MCF 10A (cell line): ENCODE data around the gene PRPS1. TPM values are rescaled to one million over a fixed set of nuclear protein-coding genes. Genes with fewer than 3 reads are reported as not detected.
"Not testable (repeated sequence)": the region's sequence is repeated elsewhere in the genome, so short reads cannot be mapped to it uniquely, and the experiment has no call there.

Experiments used
- BruUV-seq: library from RNA; stranded (reverse); fragments of 400-500 nt; replicated peaks from 2 replicates; lab custom pipeline; 2021; lab: Mats Ljungman, UMichigan
- CTCF ChIA-PET: fragments of 300-600 bp; sonication (Branson Sonifier 250); formaldehyde crosslinking; extraction: SDS; loops from one replicate; lab custom pipeline; 2021; ENCODE audit warnings: antibody characterized with exemption, inconsistent platforms; lab: Yijun Ruan, JAX
- POLR2A ChIA-PET: fragments of 300-600, 350-650 bp; sonication (Branson Sonifier 250); formaldehyde crosslinking; extraction: SDS; loops from one replicate; lab custom pipeline; 2020; ENCODE audit warnings: antibody characterized with exemption, inconsistent platforms; lab: Yijun Ruan, JAX
- DNase-seq: peaks from one replicate; pipeline ENCODE4 v3.0.0-alpha.2; 2018; ENCODE audit not compliant: unreplicated experiment
- H3K27ac Mint-ChIP-seq: one replicate; pipeline ENCODE4 v1.8.0; 2022; ENCODE audit warnings: mild to moderate bottlenecking, low read depth, mixed read lengths; ENCODE audit not compliant: unreplicated experiment
- H3K27me3 Mint-ChIP-seq: one replicate; pipeline ENCODE4 v1.8.0; 2022; ENCODE audit warnings: mixed read lengths; ENCODE audit not compliant: insufficient read depth, unreplicated experiment
- H3K36me3 Mint-ChIP-seq: one replicate; pipeline ENCODE4 v1.8.0; 2022; ENCODE audit warnings: mild to moderate bottlenecking, moderate library complexity, mixed read lengths; ENCODE audit not compliant: insufficient read depth, unreplicated experiment
- H3K4me1 Mint-ChIP-seq: one replicate; pipeline ENCODE4 v1.8.0; 2022; ENCODE audit warnings: mixed read lengths; ENCODE audit not compliant: insufficient read depth, unreplicated experiment
- H3K4me3 Mint-ChIP-seq: one replicate; pipeline ENCODE4 v1.8.0; 2022; ENCODE audit warnings: mild to moderate bottlenecking, moderate library complexity, mixed read lengths; ENCODE audit not compliant: unreplicated experiment
- H3K9me3 Mint-ChIP-seq: one replicate; pipeline ENCODE4 v1.8.0; 2022; ENCODE audit warnings: mixed read lengths; ENCODE audit not compliant: unreplicated experiment
- CTCF ChIP-seq: fragments of 200-600 bp; IDR thresholded peaks from one replicate; pipeline ENCODE4 v1.8.0; 2022; ENCODE audit warnings: antibody characterized with exemption, mild to moderate bottlenecking; ENCODE audit not compliant: unreplicated experiment
- intact Hi-C: fragments of 100-400 bp; cut with micrococcal nuclease; formaldehyde crosslinking; loops from 2 replicates; pipeline ENCODE4 v1.14.1; 2022
- total RNA-seq: library from RNA; stranded (reverse); gene quantifications from 2 replicates; pipeline ENCODE4 v1.2.3, GENCODE V29; 2022

Gene PRPS1
- total RNA-seq, 1 experiment from 2014 or later, result 27.9 TPM

- peaks cover 5% of the 10 kb centered on the region for H3K4me1 Mint-ChIP-seq
- H3K27me3 Mint-ChIP-seq, result peaks cover 53% of the 10 kb centered on the region
- DNase-seq, result no peak
- H3K27ac Mint-ChIP-seq, result no peak overlapping the region
- intact Hi-C loops, result no loop called here
- no peak for TF ChIP-seq CTCF
- no TSS peak for BruUV-seq
- H3K9me3 Mint-ChIP-seq, result peaks cover 7% of the 10 kb centered on the region
- CTCF ChIA-PET, result no interaction called here
- POLR2A ChIA-PET, result interaction anchor here (0.8 kb wide), 1 partner anchor 18 kb away, joined by 3 read pairs; no protein-coding TSS in a partner anchor
- H3K4me3 Mint-ChIP-seq, result no peak overlapping the region
- peaks cover 42% of the 10 kb centered on the region for H3K36me3 Mint-ChIP-seq
These were observed 38.6 kb downstream of the PRPS1 start for GRCh38 chrX:107666931-107667330.

DNA sequence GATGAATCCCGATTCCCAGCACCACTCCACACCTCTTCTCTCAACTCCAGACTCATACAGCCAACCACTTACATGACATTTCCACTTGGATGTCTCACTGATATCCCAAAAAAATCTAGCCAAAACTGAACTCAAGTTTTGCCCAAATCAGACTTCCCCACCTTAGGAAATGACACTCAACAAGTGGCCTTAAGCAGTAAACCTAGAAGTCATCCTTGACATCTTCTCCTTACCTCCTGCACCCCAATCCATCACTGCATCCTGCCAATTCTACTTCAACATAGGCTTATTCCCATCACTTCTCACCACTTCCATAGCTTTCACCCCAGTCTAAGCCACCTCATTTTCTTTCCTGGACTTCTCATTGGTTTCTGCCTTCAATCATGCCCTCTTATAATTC lies 39.1 kb downstream of the PRPS1 start:
- Mint-ChIP-seq H3K27me3 (peaks cover 48% of the 10 kb centered on the region), H3K4me3 (no peak overlapping the region), H3K36me3 (peaks cover 37% of the 10 kb centered on the region), H3K27ac (no peak overlapping the region), H3K9me3 (peaks cover 7% of the 10 kb centered on the region), H3K4me1 (peaks cover 5% of the 10 kb centered on the region)
- CTCF ChIA-PET, result interaction anchor here (1.5 kb wide), 1 partner anchor 8 kb away, joined by 10 read pairs; no protein-coding TSS in a partner anchor
- TF ChIP-seq CTCF, result no peak
- POLR2A ChIA-PET, result interaction anchor here (0.8 to 1.5 kb wide), 2 partner anchors 17 to 108 kb away, joined by 3 read pairs; partner anchors contain the start of gene TSC22D3
- no peak for DNase-seq
- no TSS peak for BruUV-seq
- intact Hi-C loops, result no loop called here

DNA sequence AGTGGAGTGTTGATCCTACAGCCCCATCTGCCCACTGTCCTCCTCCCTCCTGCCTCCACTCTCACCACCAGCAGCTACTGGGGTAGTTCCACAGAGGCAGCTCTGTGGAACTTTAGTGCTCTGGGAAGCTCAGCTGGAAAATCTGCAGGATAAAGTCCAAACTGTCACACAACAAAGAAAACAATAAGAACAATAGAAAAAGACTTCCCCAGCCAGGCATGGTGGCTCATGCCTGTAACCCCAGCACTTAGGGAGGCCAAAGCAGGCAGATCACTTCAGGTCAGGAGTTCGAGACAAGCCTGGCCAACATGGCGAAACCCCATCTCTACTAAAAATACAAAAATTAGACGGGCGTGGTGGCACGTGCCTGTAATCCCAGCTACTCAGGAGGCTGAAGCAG lies 40.4 kb downstream of the PRPS1 start:
- ChIA-PET CTCF (interaction anchor here (0.5 to 6.9 kb wide), 3 partner anchors 9 to 642 kb away, joined by 3 to 73 read pairs (median 10); partner anchors contain the start of genes NCBP2L and TSC22D3), POLR2A (interaction anchor here (0.6 to 1.5 kb wide), 4 partner anchors 29 to 112 kb away, joined by 3 to 11 read pairs (median 3); partner anchors contain the start of gene TSC22D3)
- BruUV-seq, H3K9me3 Mint-ChIP-seq, H3K4me3 Mint-ChIP-seq, H3K27ac Mint-ChIP-seq, intact Hi-C loops, DNase-seq: not testable (repeated sequence)
- peaks cover 37% of the 10 kb centered on the region for H3K36me3 Mint-ChIP-seq
- H3K4me1 Mint-ChIP-seq, result peaks cover 13% of the 10 kb centered on the region
- peaks cover 45% of the 10 kb centered on the region for H3K27me3 Mint-ChIP-seq

- no peak for DNase-seq
- peaks cover 51% of the 10 kb centered on the region for H3K27me3 Mint-ChIP-seq
- H3K4me1 Mint-ChIP-seq, result peaks cover 14% of the 10 kb centered on the region
- no peak overlapping the region for H3K4me3 Mint-ChIP-seq
- peaks cover 35% of the 10 kb centered on the region for H3K36me3 Mint-ChIP-seq
- intact Hi-C loops, result no loop called here
- no TSS peak for BruUV-seq
- CTCF ChIA-PET, result interaction anchor here (0.5 to 6.9 kb wide), 5 partner anchors 10 to 643 kb away, joined by 3 to 73 read pairs (median 3); partner anchors contain the start of genes NCBP2L and TSC22D3
- H3K27ac Mint-ChIP-seq, result no peak overlapping the region
- H3K9me3 Mint-ChIP-seq, result peaks cover 7% of the 10 kb centered on the region
- POLR2A ChIA-PET, result interaction anchor here (0.6 to 1.7 kb wide), 3 partner anchors 43 to 112 kb away, joined by 3 to 11 read pairs (median 5); partner anchors contain the start of gene NCBP2L
- no peak for TF ChIP-seq CTCF
These were observed 41.0 kb downstream of the PRPS1 start for GRCh38 chrX:107669261-107669660.
